OCI-LY7 (cell line): Measurements from ENCODE around the gene PTP4A1. TPM values are rescaled to one million over a fixed set of nuclear protein-coding genes. Genes with fewer than 3 reads are reported as not detected.

Experiments
- BruUV-seq: library from RNA; stranded (reverse); fragments of 400-500 nt; replicated peaks from 2 replicates; lab custom pipeline; 2021; lab: Mats Ljungman, UMichigan
- CTCF ChIA-PET: fragments of 300-600 bp; sonication (Branson Sonifier 250); formaldehyde crosslinking; loops from one replicate; lab custom pipeline; 2022; ENCODE audit warnings: antibody characterized with exemption; ENCODE audit not compliant: unreplicated experiment; lab: Charles Lee
- POLR2A ChIA-PET: fragments of 300-600 bp; sonication (Branson Sonifier 250); formaldehyde crosslinking; loops from one replicate; lab custom pipeline; 2022; ENCODE audit warnings: antibody characterized with exemption; lab: Charles Lee
- DNase-seq: peaks from one replicate; pipeline ENCODE4 v3.0.0-alpha.2; 2015; ENCODE audit warnings: low spot score
- H2AFZ ChIP-seq: fragments of 200-600 bp; sonication (generic), shearing (Covaris generic); 2 replicates; pipeline ENCODE4 v1.6.1; 2014; ENCODE audit warnings: mild to moderate bottlenecking, antibody characterized with exemption, low read length, moderate library complexity
- H3K27ac ChIP-seq: fragments of 200-600 bp; sonication (generic); 2 replicates; pipeline ENCODE4 v1.5.1; 2014; ENCODE audit warnings: mixed run types, low read depth, mild to moderate bottlenecking, moderate library complexity, low read length, inconsistent platforms; ENCODE audit not compliant: poor library complexity, severe bottlenecking
- H3K36me3 ChIP-seq: fragments of 200-600 bp; sonication (generic); 2 replicates; pipeline ENCODE4 v1.6.1; 2014; ENCODE audit warnings: mild to moderate bottlenecking, antibody characterized with exemption, low read length, moderate library complexity, mixed read lengths; ENCODE audit not compliant: insufficient read depth
- H3K4me1 ChIP-seq: fragments of 200-600 bp; sonication (generic); 2 replicates; pipeline ENCODE4 v1.5.1; 2014; ENCODE audit warnings: mild to moderate bottlenecking, low read length; ENCODE audit not compliant: insufficient read depth, poor library complexity, severe bottlenecking
- H3K4me2 ChIP-seq: fragments of 200-600 bp; sonication (generic); 2 replicates; pipeline ENCODE4 v1.6.1; 2014; ENCODE audit warnings: mild to moderate bottlenecking, low read length
- H3K4me3 ChIP-seq: fragments of 200-600 bp; sonication (generic); 2 replicates; pipeline ENCODE4 v1.5.1; 2014; ENCODE audit warnings: mild to moderate bottlenecking, low read depth, low read length; ENCODE audit not compliant: poor library complexity, severe bottlenecking
- H3K79me2 ChIP-seq: fragments of 200-600 bp; sonication (generic); 2 replicates; pipeline ENCODE4 v1.6.1; 2016; ENCODE audit warnings: low read depth, mild to moderate bottlenecking, low read length, moderate library complexity, mixed read lengths; ENCODE audit not compliant: insufficient read depth
- H3K9me2 ChIP-seq: fragments of 200-600 bp; sonication (generic); 2 replicates; pipeline ENCODE4 v1.6.1; 2016; ENCODE audit warnings: mild to moderate bottlenecking, low read length, mixed read lengths; ENCODE audit not compliant: insufficient read depth
- H3K9me3 ChIP-seq: fragments of 200-600 bp; sonication (generic); 2 replicates; pipeline ENCODE4 v1.6.1; 2014; ENCODE audit warnings: mild to moderate bottlenecking, mixed run types, low read length, mixed read lengths
- H4K20me1 ChIP-seq: fragments of 200-600 bp; sonication (generic); 2 replicates; pipeline ENCODE4 v1.6.1; 2014; ENCODE audit warnings: mild to moderate bottlenecking, antibody characterized with exemption, low read length, moderate library complexity, mixed read lengths; ENCODE audit not compliant: insufficient read depth
- CTCF ChIP-seq: fragments of 200-600 bp; sonication (generic); conservative IDR thresholded peaks from 2 replicates; pipeline ENCODE4 v1.5.1; 2014; ENCODE audit warnings: mild to moderate bottlenecking, antibody characterized with exemption, low read length, moderate library complexity, mixed read lengths
- EZH2phosphoT487 ChIP-seq: fragments of 200-600 bp; sonication (generic); IDR thresholded peaks from 2 replicates; pipeline ENCODE4 v1.6.1; 2018; ENCODE audit warnings: low read depth, borderline replicate concordance, mild to moderate bottlenecking, mixed run types, antibody characterized with exemption, low read length, moderate library complexity, mixed read lengths
- intact Hi-C: fragments of 100-400 bp; cut with micrococcal nuclease; formaldehyde crosslinking; loops from one replicate; pipeline ENCODE4 v1.10.0; 2022; ENCODE audit not compliant: unreplicated experiment
- total RNA-seq, 2 experiments: library from RNA; depleted of rRNA in 1 of 2; stranded (reverse); fragments of >200 nt in 1 of 2; shearing (Covaris generic) in 1 of 2; gene quantifications; 2 replicates each; pipeline ENCODE4 v1.2.3, GENCODE V29; 2014 to 2022

Gene PTP4A1
- total RNA-seq, 2 experiments from 2014 or later, result 21.2 to 76.0 TPM

DNA sequence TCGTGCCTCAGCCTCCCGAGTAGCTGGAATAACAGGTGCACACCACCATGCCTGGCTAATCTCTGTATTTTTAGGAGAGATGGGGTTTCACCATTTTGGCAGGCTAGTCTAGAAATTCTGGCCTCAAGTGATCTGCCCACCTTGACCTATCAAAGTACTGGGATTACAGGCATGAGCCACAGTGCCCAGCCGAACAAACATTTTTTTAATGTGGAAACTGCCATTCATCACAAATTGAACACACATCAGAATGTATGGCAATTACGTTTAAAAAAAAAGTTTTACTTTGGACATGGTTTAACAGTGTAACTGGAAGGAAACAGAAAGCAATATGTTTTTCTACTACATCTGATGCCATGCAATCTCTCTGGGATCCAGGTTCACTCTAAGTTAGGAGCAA, 38.3 kb upstream of the PTP4A1 start:
- Histone ChIP-seq H3K27ac (no peak overlapping the region), H3K9me2 (no peaks in the 10 kb centered on the region), H3K9me3 (no peaks in the 10 kb centered on the region), H3K4me3 (no peak overlapping the region), H3K36me3 (no peaks in the 10 kb centered on the region), H3K4me2 (no peak overlapping the region), H3K79me2 (no peaks in the 10 kb centered on the region), H2AFZ (no peak overlapping the region), H3K4me1 (peaks cover 11% of the 10 kb centered on the region), H4K20me1 (no peaks in the 10 kb centered on the region)
- no peak for DNase-seq
- intact Hi-C loops, result loop anchor here (1.0 kb wide), 1 partner anchor 15 kb away; no protein-coding TSS in a partner anchor
- ChIA-PET POLR2A (interaction anchor here (0.6 to 0.7 kb wide), 2 partner anchors 145 to 149 kb away, joined by 3 read pairs; no protein-coding TSS in a partner anchor), CTCF (no interaction called here)
- BruUV-seq, result no TSS peak
- TF ChIP-seq EZH2phosphoT487 (no peak), CTCF (no peak)

- Histone ChIP-seq H3K9me3 (no peaks in the 10 kb centered on the region), H2AFZ (peak overlapping the region; percentile 36; the same call in 1 of the 2 replicates), H3K36me3 (no peaks in the 10 kb centered on the region), H3K4me2 (peak overlapping the region; percentile 20), H3K79me2 (no peaks in the 10 kb centered on the region), H3K4me3 (no peak overlapping the region), H3K27ac (no peak overlapping the region), H3K9me2 (no peaks in the 10 kb centered on the region), H3K4me1 (peaks cover 11% of the 10 kb centered on the region), H4K20me1 (no peaks in the 10 kb centered on the region)
- no peak for TF ChIP-seq EZH2phosphoT487
- TF ChIP-seq CTCF, result no peak
- peak; percentile 11 for DNase-seq
- ChIA-PET CTCF (no interaction called here), POLR2A (interaction anchor here (0.6 to 0.9 kb wide), 2 partner anchors 14 to 190 kb away, joined by 3 read pairs; no protein-coding TSS in a partner anchor)
- intact Hi-C loops, result no loop called here
- no TSS peak for BruUV-seq
These were observed 34.9 kb upstream of the PTP4A1 start for GRCh38 chr6:63537201-63537958.

GRCh38 chr6:63537959-63538300, 34.4 kb upstream of the PTP4A1 start:
- Histone ChIP-seq H3K4me2 (no peak overlapping the region), H3K36me3 (no peaks in the 10 kb centered on the region), H3K4me1 (peaks cover 11% of the 10 kb centered on the region), H3K79me2 (no peaks in the 10 kb centered on the region), H3K27ac (no peak overlapping the region), H3K9me2 (no peaks in the 10 kb centered on the region), H2AFZ (peak overlapping the region; percentile 36; the same call in 1 of the 2 replicates), H3K4me3 (no peak overlapping the region), H4K20me1 (no peaks in the 10 kb centered on the region), H3K9me3 (no peaks in the 10 kb centered on the region)
- CTCF ChIA-PET, result no interaction called here
- TF ChIP-seq EZH2phosphoT487 (no peak), CTCF (no peak)
- BruUV-seq, result no TSS peak
- intact Hi-C loops, result no loop called here
- POLR2A ChIA-PET, result interaction anchor here (0.6 kb wide), 1 partner anchor 190 kb away, joined by 3 read pairs; no protein-coding TSS in a partner anchor
- no peak for DNase-seq
